H9 (cell line): ENCODE data around the gene PEPD. TPM values are rescaled to one million over a fixed set of nuclear protein-coding genes. Genes with fewer than 3 reads are reported as not detected.

Experiments used
- DNase-seq: peaks from one replicate; pipeline ENCODE4 v3.0.0-alpha.2; 2017
- H2AFZ ChIP-seq: one replicate; pipeline ENCODE4 v1.6.1; 2013; ENCODE audit warnings: mild to moderate bottlenecking, low read length, control low read depth, moderate library complexity
- H2AK5ac ChIP-seq: 2 replicates; pipeline ENCODE4 v1.6.1; 2013; ENCODE audit warnings: low read length, control low read depth, mixed read lengths; ENCODE audit not compliant: insufficient read length
- H2BK120ac ChIP-seq: one replicate; pipeline ENCODE4 v1.6.1; 2013; ENCODE audit warnings: low read depth, mild to moderate bottlenecking, low read length, control low read depth, inconsistent platforms; ENCODE audit not compliant: poor library complexity, severe bottlenecking
- H2BK12ac ChIP-seq: 2 replicates; pipeline ENCODE4 v1.6.1; 2013; ENCODE audit warnings: low read length, control low read depth, mixed read lengths, low read depth; ENCODE audit not compliant: insufficient read length
- H2BK15ac ChIP-seq: 2 replicates; pipeline ENCODE4 v1.6.1; 2013; ENCODE audit warnings: low read depth, low read length, control low read depth
- H2BK20ac ChIP-seq: one replicate; pipeline ENCODE4 v1.6.1; 2013; ENCODE audit warnings: low read depth, mild to moderate bottlenecking, low read length, control low read depth, inconsistent platforms; ENCODE audit not compliant: poor library complexity, severe bottlenecking
- H2BK5ac ChIP-seq: 2 replicates; pipeline ENCODE4 v1.6.1; 2013; ENCODE audit warnings: low read length, control low read depth, mixed read lengths; ENCODE audit not compliant: insufficient read length
- H3K14ac ChIP-seq: 2 replicates; pipeline ENCODE4 v1.6.1; 2013; ENCODE audit warnings: low read length, control low read depth; ENCODE audit not compliant: insufficient read depth
- H3K18ac ChIP-seq: 2 replicates; pipeline ENCODE4 v1.6.1; 2013; ENCODE audit warnings: low read depth, mild to moderate bottlenecking, mixed read lengths, low read length, control low read depth; ENCODE audit not compliant: insufficient read length
- H3K23ac ChIP-seq: 2 replicates; pipeline ENCODE4 v1.6.1; 2013; ENCODE audit warnings: low read length, control low read depth, mixed read lengths, low read depth; ENCODE audit not compliant: insufficient read length
- H3K23me2 ChIP-seq: 2 replicates; pipeline ENCODE4 v1.6.1; 2013; ENCODE audit warnings: low read depth, mild to moderate bottlenecking, mixed read lengths, low read length, control low read depth; ENCODE audit not compliant: insufficient read length, poor library complexity, severe bottlenecking
- H3K27ac ChIP-seq: 2 replicates; pipeline ENCODE4 v1.5.1; 2013; ENCODE audit warnings: low read length, control low read depth, mixed read lengths, low read depth; ENCODE audit not compliant: insufficient read length
- H3K27me3 ChIP-seq: 2 replicates; pipeline ENCODE4 v1.6.1; 2013; ENCODE audit warnings: low read length, control low read depth, inconsistent platforms; ENCODE audit not compliant: insufficient read depth
- H3K4ac ChIP-seq: 2 replicates; pipeline ENCODE4 v1.6.1; 2013; ENCODE audit warnings: low read depth, mild to moderate bottlenecking, control low read depth, inconsistent platforms, low read length, moderate library complexity
- H3K4me1 ChIP-seq: 2 replicates; pipeline ENCODE4 v1.6.1; 2013; ENCODE audit warnings: low read length, control low read depth, inconsistent platforms; ENCODE audit not compliant: insufficient read depth
- H3K4me2 ChIP-seq: 2 replicates; pipeline ENCODE4 v1.6.1; 2013; ENCODE audit warnings: low read length, control low read depth, mixed read lengths; ENCODE audit not compliant: insufficient read length, insufficient read depth
- H3K56ac ChIP-seq: 2 replicates; pipeline ENCODE4 v1.6.1; 2013; ENCODE audit warnings: low read depth, mild to moderate bottlenecking, mixed read lengths, low read length, control low read depth; ENCODE audit not compliant: insufficient read length
- H3K79me1 ChIP-seq: 2 replicates; pipeline ENCODE4 v1.6.1; 2013; ENCODE audit warnings: low read depth, mild to moderate bottlenecking, moderate library complexity, low read length, control low read depth, inconsistent platforms; ENCODE audit not compliant: insufficient read depth, poor library complexity, severe bottlenecking
- H3K79me2 ChIP-seq: 2 replicates; pipeline ENCODE4 v1.6.1; 2013; ENCODE audit warnings: low read length, control low read depth, inconsistent platforms; ENCODE audit not compliant: insufficient read depth
- H3K9ac ChIP-seq: 2 replicates; pipeline ENCODE4 v1.6.1; 2013; ENCODE audit warnings: low read length, control low read depth, mixed read lengths; ENCODE audit not compliant: insufficient read length; ENCODE audit errors: extremely low read depth
- H3K9me3 ChIP-seq: one replicate; pipeline ENCODE4 v1.6.1; 2013; ENCODE audit warnings: low read depth, low read length, inconsistent platforms; ENCODE audit not compliant: control insufficient read depth
- H3T11ph ChIP-seq: one replicate; pipeline ENCODE4 v1.6.1; 2013; ENCODE audit warnings: mild to moderate bottlenecking, low read length, control low read depth, inconsistent platforms
- H4K20me1 ChIP-seq: one replicate; pipeline ENCODE4 v1.6.1; 2013; ENCODE audit not compliant: control insufficient read depth, insufficient read length, insufficient read depth
- H4K5ac ChIP-seq: 2 replicates; pipeline ENCODE4 v1.6.1; 2013; ENCODE audit warnings: low read depth, mild to moderate bottlenecking, mixed read lengths, low read length, control low read depth; ENCODE audit not compliant: insufficient read length
- H4K8ac ChIP-seq: replicated peaks from 2 replicates; pipeline ENCODE4 v1.6.1; 2013; ENCODE audit warnings: low read length, control low read depth, mixed read lengths, low read depth; ENCODE audit not compliant: insufficient read length
- H4K91ac ChIP-seq: 2 replicates; pipeline ENCODE4 v1.6.1; 2013; ENCODE audit warnings: low read depth, mild to moderate bottlenecking, moderate library complexity, mixed read lengths, low read length, control low read depth; ENCODE audit not compliant: insufficient read length
- H3K27ac Mint-ChIP-seq, 3 experiments: 2 replicates in 2 of 3; 3 replicates in 1 of 3; pipeline ENCODE4 v1.8.0; 2020 to 2021; ENCODE audit warnings: mixed read lengths in 3 of 3, mild to moderate bottlenecking in 1 of 3, moderate library complexity in 1 of 3
- H3K27me3 Mint-ChIP-seq: 2 replicates; pipeline ENCODE4 v1.8.0; 2021; ENCODE audit warnings: low read depth, mild to moderate bottlenecking, moderate library complexity, mixed read lengths
- H3K36me3 Mint-ChIP-seq, 3 experiments: 2 replicates in 2 of 3; 3 replicates in 1 of 3; pipeline ENCODE4 v1.8.0; 2020 to 2021; ENCODE audit warnings: low read depth in 3 of 3, mixed read lengths in 3 of 3; ENCODE audit not compliant: insufficient read depth in 1 of 3
- H3K4me1 Mint-ChIP-seq, 2 experiments: 2 replicates each; pipeline ENCODE4 v1.8.0; 2020; ENCODE audit warnings: mixed read lengths in 2 of 2
- H3K4me3 Mint-ChIP-seq, 2 experiments: 2 replicates in 1 of 2; 3 replicates in 1 of 2; pipeline ENCODE4 v1.8.0; 2020 to 2021; ENCODE audit warnings: mild to moderate bottlenecking in 2 of 2, mixed read lengths in 2 of 2, moderate library complexity in 1 of 2
- H3K9me3 Mint-ChIP-seq, 2 experiments: 2 replicates in 1 of 2; 3 replicates in 1 of 2; pipeline ENCODE4 v1.8.0; 2020; ENCODE audit warnings: mild to moderate bottlenecking in 2 of 2, mixed read lengths in 2 of 2, moderate library complexity in 1 of 2
- CTCF ChIP-seq: fragments of 200-600 bp; sonication (generic); conservative IDR thresholded peaks from 3 replicates; pipeline ENCODE4 v1.8.0; 2021; ENCODE audit warnings: antibody characterized with exemption, mild to moderate bottlenecking
- WGBS: extraction: QIAGEN DNeasy Blood & Tissue Kit; methylation state at CpG from one replicate; pipeline ENCODE4 v1.1.7; 2013; ENCODE audit warnings: missing lambda C conversion rate, low lambda C conversion rate, mixed read lengths; ENCODE audit not compliant: insufficient read length; ENCODE audit errors: extremely low coverage; 5-methylcytosine and 5-hydroxymethylcytosine counted together
- total RNA-seq: library from RNA; stranded (reverse); gene quantifications from 2 replicates; pipeline ENCODE4 v1.2.1, GENCODE V29; 2021

PEPD gene
- total RNA-seq, 1 experiment from 2014 or later: 52.8 TPM

DNA sequence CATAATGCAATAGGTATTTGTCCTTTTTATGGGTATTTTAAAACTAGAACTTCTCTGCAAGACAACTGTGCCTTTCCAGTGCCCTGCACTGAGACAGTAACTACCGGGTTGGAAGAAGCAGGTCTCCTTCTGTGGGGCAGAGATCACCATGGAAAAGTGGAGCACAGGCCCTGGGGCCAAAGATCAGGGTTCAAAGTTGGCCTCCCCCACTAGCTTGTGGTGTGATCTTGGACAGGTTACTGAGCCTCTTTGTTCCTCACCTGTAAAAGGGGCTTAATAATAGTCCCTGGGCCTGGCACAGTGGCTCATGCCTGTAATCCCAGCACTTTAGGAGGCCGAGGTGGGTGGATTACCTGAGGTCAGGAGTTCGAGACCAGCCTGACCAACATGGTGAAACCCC, 79.8 kb downstream of the PEPD start:
- H4K5ac ChIP-seq: no peak overlapping the region
- Mint-ChIP-seq H3K36me3 (peaks cover 0 to 4% (median 0%) of the 10 kb centered on the region in 3 experiments; a peak in 2 of 7 replicates), H3K4me3 (no peak overlapping the region), H3K27me3 (0 out of 2 replicates have a peak, but pooled peaks cover 3% of the 10 kb centered on the region), H3K27ac (no peak overlapping the region), H3K4me1 (no peaks in the 10 kb centered on the region), H3K9me3 (no peaks in the 10 kb centered on the region)
- no peaks in the 10 kb centered on the region for H3K79me2 ChIP-seq
- H2BK12ac ChIP-seq: no peak overlapping the region
- H2BK20ac ChIP-seq: no peak overlapping the region
- WGBS: no CpG with 5 or more reads among the region's 3 CpGs
- H3K9ac ChIP-seq: no peak overlapping the region
- no peak overlapping the region for H3K56ac ChIP-seq
- no peak overlapping the region for H3K4ac ChIP-seq
- no peaks in the 10 kb centered on the region for H3K27me3 ChIP-seq
- no peak overlapping the region for H2AK5ac ChIP-seq
- H4K20me1 ChIP-seq: peaks cover 2% of the 10 kb centered on the region
- no peak overlapping the region for H4K8ac ChIP-seq
- H3K27ac ChIP-seq: no peak overlapping the region
- DNase-seq: no peak
- no peak overlapping the region for H3K23ac ChIP-seq
- no peak overlapping the region for H2BK15ac ChIP-seq
- H3K4me2 ChIP-seq: no peak overlapping the region
- H3K9me3 ChIP-seq: no peaks in the 10 kb centered on the region
- H3K4me1 ChIP-seq: no peaks in the 10 kb centered on the region
- H3K23me2 ChIP-seq: no peaks in the 10 kb centered on the region
- H3K18ac ChIP-seq: no peak overlapping the region
- no peak overlapping the region for H3T11ph ChIP-seq
- no peak overlapping the region for H2BK5ac ChIP-seq
- H2AFZ ChIP-seq: no peak overlapping the region
- H4K91ac ChIP-seq: no peak overlapping the region
- no peak overlapping the region for H3K14ac ChIP-seq
- H3K79me1 ChIP-seq: no peaks in the 10 kb centered on the region
- TF ChIP-seq CTCF: no peak
- H2BK120ac ChIP-seq: no peak overlapping the region
